PC-3 (cell line): ENCODE data around the gene PCDHA12. TPM values are rescaled to one million over a fixed set of nuclear protein-coding genes. Genes with fewer than 3 reads are reported as not detected.
"Not testable (repeated sequence)": the region's sequence is repeated elsewhere in the genome, so short reads cannot be mapped to it uniquely, and the experiment has no call there.

ENCODE experiments used
- ATAC-seq: fragments of 200-7000 bp; cut with Tn5 transposase; 2 replicates; pipeline ENCODE4 v1.9.1; 2020; ENCODE audit warnings: mild to moderate bottlenecking, moderate library complexity
- BruUV-seq: library from RNA; stranded (reverse); fragments of 400-500 nt; replicated peaks from 2 replicates; lab custom pipeline; 2021; lab: Mats Ljungman, UMichigan
- CTCF ChIA-PET: fragments of 300-600 bp; sonication (Branson Sonifier 250); formaldehyde crosslinking; loops from one replicate; lab custom pipeline; 2022; ENCODE audit warnings: antibody characterized with exemption; lab: Charles Lee
- POLR2A ChIA-PET: fragments of 300-600 bp; sonication (Branson Sonifier 250); formaldehyde crosslinking; loops from one replicate; lab custom pipeline; 2022; ENCODE audit warnings: antibody characterized with exemption; ENCODE audit not compliant: unreplicated experiment; lab: Charles Lee
- DNase-seq: peaks from one replicate; pipeline ENCODE4 v3.0.0-alpha.2; 2015
- H2AFZ ChIP-seq: fragments of 300-600 bp; sonication (generic); 2 replicates; pipeline ENCODE4 v1.6.0; 2016; ENCODE audit warnings: antibody characterized with exemption, low read length
- H3F3A ChIP-seq: fragments of 300-600 bp; sonication (generic); one replicate; pipeline ENCODE4 v1.6.0; 2017; ENCODE audit warnings: antibody characterized with exemption, low read length, control low read depth, mild to moderate bottlenecking; ENCODE audit not compliant: unreplicated experiment
- H3K27ac ChIP-seq: fragments of 300-600 bp; sonication (generic); 2 replicates; pipeline ENCODE4 v1.5.1; 2016; ENCODE audit warnings: mild to moderate bottlenecking, low read length
- H3K27me3 ChIP-seq: fragments of 300-600 bp; sonication (generic); 2 replicates; pipeline ENCODE4 v1.6.1; 2016; ENCODE audit warnings: low read length, mixed read lengths
- H3K36me3 ChIP-seq: fragments of 300-600 bp; sonication (generic); 2 replicates; pipeline ENCODE4 v1.6.1; 2016; ENCODE audit warnings: low read depth, mixed run types, low read length, mixed read lengths
- H3K4me1 ChIP-seq: fragments of 300-600 bp; sonication (generic); 2 replicates; pipeline ENCODE4 v1.5.1; 2016; ENCODE audit warnings: low read length; ENCODE audit not compliant: insufficient read depth
- H3K4me2 ChIP-seq: fragments of 300-600 bp; sonication (generic); 2 replicates; pipeline ENCODE4 v1.6.0; 2016; ENCODE audit warnings: low read length
- H3K4me3 ChIP-seq: fragments of 300-600 bp; sonication (generic); 2 replicates; pipeline ENCODE4 v1.5.1; 2016; ENCODE audit warnings: mild to moderate bottlenecking, low read length, mixed read lengths
- H3K79me2 ChIP-seq: fragments of 300-600 bp; sonication (generic); 2 replicates; pipeline ENCODE4 v1.6.1; 2017; ENCODE audit warnings: low read length, mixed read lengths
- H3K9ac ChIP-seq: fragments of 300-600 bp; sonication (generic); 2 replicates; pipeline ENCODE4 v1.6.0; 2016; ENCODE audit warnings: mild to moderate bottlenecking, low read length
- H3K9me2 ChIP-seq: fragments of 300-600 bp; sonication (generic); replicated peaks from 2 replicates; pipeline ENCODE4 v1.6.1; 2016; ENCODE audit warnings: mixed run types, low read length, mixed read lengths
- H3K9me3 ChIP-seq: fragments of 300-600 bp; sonication (generic); 2 replicates; pipeline ENCODE4 v1.6.1; 2016; ENCODE audit warnings: low read length, mixed read lengths
- H4K20me1 ChIP-seq: fragments of 300-600 bp; sonication (generic); 2 replicates; pipeline ENCODE4 v1.6.1; 2016; ENCODE audit warnings: low read length, mixed read lengths
- EZH2 ChIP-seq: fragments of 300-600 bp; sonication (generic); IDR thresholded peaks from one replicate; pipeline ENCODE4 v1.6.1; 2017; ENCODE audit warnings: antibody characterized with exemption, mild to moderate bottlenecking, low read length; ENCODE audit not compliant: unreplicated experiment
- EZH2phosphoT487 ChIP-seq: fragments of 300-600 bp; sonication (generic); IDR thresholded peaks from 2 replicates; pipeline ENCODE4 v1.6.1; 2018; ENCODE audit warnings: mild to moderate bottlenecking, antibody characterized with exemption, low read length, borderline replicate concordance
- intact Hi-C: fragments of 100-400 bp; cut with micrococcal nuclease; formaldehyde crosslinking; loops from 2 replicates; pipeline ENCODE4 v1.9.0; 2023
- total RNA-seq: library from RNA; depleted of rRNA; stranded (reverse); fragments of >200 nt; gene quantifications from 2 replicates; pipeline ENCODE4 v1.2.3, GENCODE V29; 2014
- TF ChIP-seq, protein P1 (sequence below): fragments of 300-600 bp; sonication (generic); conservative IDR thresholded peaks from 2 replicates; pipeline ENCODE4 v1.5.1; 2017; ENCODE audit warnings: antibody characterized with exemption, low read depth, mild to moderate bottlenecking, low read length

Gene PCDHA12
- total RNA-seq, 1 experiment from 2014 or later = 8.2 TPM

DNA sequence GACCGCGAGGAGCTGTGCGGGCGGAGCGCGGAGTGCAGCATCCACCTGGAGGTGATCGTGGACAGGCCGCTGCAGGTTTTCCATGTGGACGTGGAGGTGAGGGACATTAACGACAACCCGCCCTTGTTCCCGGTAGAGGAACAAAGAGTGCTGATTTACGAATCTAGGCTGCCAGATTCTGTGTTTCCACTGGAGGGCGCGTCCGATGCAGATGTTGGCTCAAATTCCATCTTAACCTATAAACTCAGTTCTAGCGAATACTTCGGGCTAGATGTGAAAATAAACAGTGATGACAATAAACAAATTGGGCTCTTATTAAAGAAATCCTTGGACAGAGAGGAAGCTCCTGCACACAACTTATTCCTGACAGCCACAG, 46.8 kb upstream of the PCDHA12 start:
- Histone ChIP-seq H3F3A (no peaks in the 10 kb centered on the region), H3K9ac (no peak overlapping the region), H3K27me3 (no peaks in the 10 kb centered on the region), H3K79me2 (no peaks in the 10 kb centered on the region), H3K9me2 (no peaks in the 10 kb centered on the region), H3K4me2 (no peak overlapping the region), H3K4me1 (no peaks in the 10 kb centered on the region), H3K9me3 (no peaks in the 10 kb centered on the region), H3K4me3 (no peak overlapping the region), H3K36me3 (no peaks in the 10 kb centered on the region), H2AFZ (no peak overlapping the region), H3K27ac (no peak overlapping the region), H4K20me1 (no peaks in the 10 kb centered on the region)
- BruUV-seq = no TSS peak
- intact Hi-C loops = no loop called here
- no peak for DNase-seq
- ChIA-PET CTCF (no interaction called here), POLR2A (no interaction called here)
- ATAC-seq = no peak
- no peak for TF ChIP-seq EZH2
- TF ChIP-seq, protein P1, sequence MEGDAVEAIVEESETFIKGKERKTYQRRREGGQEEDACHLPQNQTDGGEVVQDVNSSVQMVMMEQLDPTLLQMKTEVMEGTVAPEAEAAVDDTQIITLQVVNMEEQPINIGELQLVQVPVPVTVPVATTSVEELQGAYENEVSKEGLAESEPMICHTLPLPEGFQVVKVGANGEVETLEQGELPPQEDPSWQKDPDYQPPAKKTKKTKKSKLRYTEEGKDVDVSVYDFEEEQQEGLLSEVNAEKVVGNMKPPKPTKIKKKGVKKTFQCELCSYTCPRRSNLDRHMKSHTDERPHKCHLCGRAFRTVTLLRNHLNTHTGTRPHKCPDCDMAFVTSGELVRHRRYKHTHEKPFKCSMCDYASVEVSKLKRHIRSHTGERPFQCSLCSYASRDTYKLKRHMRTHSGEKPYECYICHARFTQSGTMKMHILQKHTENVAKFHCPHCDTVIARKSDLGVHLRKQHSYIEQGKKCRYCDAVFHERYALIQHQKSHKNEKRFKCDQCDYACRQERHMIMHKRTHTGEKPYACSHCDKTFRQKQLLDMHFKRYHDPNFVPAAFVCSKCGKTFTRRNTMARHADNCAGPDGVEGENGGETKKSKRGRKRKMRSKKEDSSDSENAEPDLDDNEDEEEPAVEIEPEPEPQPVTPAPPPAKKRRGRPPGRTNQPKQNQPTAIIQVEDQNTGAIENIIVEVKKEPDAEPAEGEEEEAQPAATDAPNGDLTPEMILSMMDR = no peak
- no peak for TF ChIP-seq EZH2phosphoT487

DNA sequence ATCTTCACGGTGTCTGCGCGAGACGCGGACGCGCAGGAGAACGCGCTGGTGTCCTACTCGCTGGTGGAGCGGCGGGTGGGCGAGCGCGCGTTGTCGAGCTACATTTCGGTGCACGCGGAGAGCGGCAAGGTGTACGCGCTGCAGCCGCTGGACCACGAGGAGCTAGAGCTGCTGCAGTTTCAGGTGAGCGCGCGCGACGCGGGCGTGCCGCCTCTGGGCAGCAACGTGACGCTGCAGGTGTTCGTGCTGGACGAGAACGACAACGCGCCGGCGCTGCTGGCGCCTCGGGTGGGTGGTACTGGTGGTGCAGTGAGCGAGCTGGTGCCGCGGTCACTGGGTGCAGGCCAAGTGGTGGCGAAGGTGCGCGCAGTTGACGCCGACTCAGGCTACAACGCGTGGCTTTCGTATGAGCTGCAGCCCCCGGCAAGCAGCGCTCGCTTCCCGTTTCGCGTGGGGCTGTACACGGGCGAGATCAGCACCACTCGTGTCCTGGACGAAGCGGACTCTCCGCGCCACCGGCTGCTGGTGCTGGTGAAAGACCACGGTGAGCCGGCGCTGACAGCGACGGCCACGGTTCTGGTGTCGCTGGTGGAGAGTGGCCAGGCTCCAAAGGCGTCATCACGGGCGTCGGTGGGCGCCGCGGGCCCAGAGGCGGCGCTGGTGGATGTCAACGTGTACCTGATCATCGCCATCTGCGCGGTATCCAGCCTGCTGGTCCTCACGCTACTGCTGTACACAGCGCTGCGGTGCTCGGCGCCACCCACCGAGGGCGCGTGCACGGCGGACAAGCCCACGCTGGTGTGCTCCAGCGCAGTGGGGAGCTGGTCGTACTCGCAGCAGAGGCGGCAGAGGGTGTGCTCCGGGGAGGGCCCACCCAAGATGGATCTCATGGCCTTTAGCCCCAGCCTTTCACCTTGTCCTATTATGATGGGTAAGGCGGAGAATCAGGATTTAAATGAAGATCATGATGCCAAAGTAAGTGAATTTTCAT, 45.3 kb upstream of the PCDHA12 start:
- H3K4me3 ChIP-seq, DNase-seq, BruUV-seq, H3K9ac ChIP-seq, ATAC-seq, H3K27me3 ChIP-seq, H3K9me3 ChIP-seq, CTCF ChIA-PET, intact Hi-C loops, H2AFZ ChIP-seq, H3K36me3 ChIP-seq, H3K4me2 ChIP-seq, H3F3A ChIP-seq, H3K9me2 ChIP-seq, H4K20me1 ChIP-seq, H3K27ac ChIP-seq, H3K4me1 ChIP-seq, H3K79me2 ChIP-seq, POLR2A ChIA-PET: not testable (repeated sequence)

DNA sequence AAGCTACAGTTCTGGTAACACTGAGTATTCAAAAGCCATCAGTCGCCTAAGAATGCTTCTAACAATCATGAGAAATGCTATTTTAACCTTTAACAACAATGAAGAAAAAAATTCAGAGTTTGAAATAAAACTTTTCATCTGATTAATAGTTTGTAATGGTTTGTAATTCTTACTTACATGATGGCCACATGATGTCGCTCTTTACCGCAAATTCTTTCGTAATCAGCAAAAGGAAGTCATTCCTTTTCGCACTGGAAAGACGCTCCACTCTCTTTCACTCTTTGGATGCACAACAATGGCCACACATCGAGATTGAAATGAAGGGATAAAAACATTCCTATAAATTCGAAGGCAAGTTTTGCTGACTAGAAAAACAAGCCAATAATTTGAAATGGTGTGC, 41.1 kb upstream of the PCDHA12 start, which contains the start of gene PCDHA7:
PCDHA7 (plus strand) TSS at position 277 of the 400 bp plus-strand sequence; CDS start at position 392, 115 bp downstream.
- no peak for DNase-seq

DNA sequence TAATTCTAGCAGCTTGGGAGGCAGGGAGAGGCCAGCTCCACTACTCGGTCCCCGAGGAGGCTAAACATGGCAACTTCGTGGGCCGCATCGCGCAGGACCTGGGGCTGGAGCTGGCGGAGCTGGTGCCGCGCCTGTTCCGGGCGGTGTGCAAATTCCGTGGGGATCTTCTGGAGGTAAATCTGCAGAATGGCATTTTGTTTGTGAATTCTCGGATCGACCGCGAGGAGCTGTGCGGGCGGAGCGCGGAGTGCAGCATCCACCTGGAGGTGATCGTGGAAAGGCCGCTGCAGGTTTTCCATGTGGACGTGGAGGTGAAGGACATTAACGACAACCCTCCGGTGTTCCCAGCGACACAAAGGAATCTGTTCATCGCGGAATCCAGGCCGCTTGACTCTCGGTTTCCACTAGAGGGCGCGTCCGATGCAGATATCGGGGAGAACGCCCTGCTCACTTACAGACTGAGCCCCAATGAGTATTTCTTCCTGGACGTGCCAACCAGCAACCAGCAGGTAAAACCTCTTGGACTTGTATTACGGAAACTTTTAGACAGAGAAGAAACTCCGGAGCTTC, 40.6 kb upstream of the PCDHA12 start:
- CTCF ChIA-PET, H3K27ac ChIP-seq, POLR2A ChIA-PET, H3K9me3 ChIP-seq, H3K4me1 ChIP-seq, H3K4me2 ChIP-seq, DNase-seq, BruUV-seq, H3K27me3 ChIP-seq, H3K9ac ChIP-seq, H3K79me2 ChIP-seq, ATAC-seq, H2AFZ ChIP-seq, H3K36me3 ChIP-seq, H4K20me1 ChIP-seq, intact Hi-C loops, H3F3A ChIP-seq, H3K4me3 ChIP-seq, H3K9me2 ChIP-seq: not testable (repeated sequence)

More for the DNA sequence above, 41.1 kb upstream of the PCDHA12 start, which contains the start of gene PCDHA7:
- Histone ChIP-seq H3K9me2 (no peaks in the 10 kb centered on the region), H2AFZ (no peak within 1 kb of the TSS), H3K27ac (no peak within 1 kb of the TSS), H3F3A (no peaks in the 10 kb centered on the region), H3K4me3 (no peak within 1 kb of the TSS), H3K4me2 (no peak within 1 kb of the TSS), H3K9me3 (no peaks in the 10 kb centered on the region), H3K4me1 (no peaks in the 10 kb centered on the region), H3K9ac (no peak within 1 kb of the TSS), H3K36me3 (no peaks in the 10 kb centered on the region), H4K20me1 (no peaks in the 10 kb centered on the region), H3K27me3 (no peaks in the 10 kb centered on the region), H3K79me2 (no peaks in the 10 kb centered on the region)
- BruUV-seq = no TSS peak
- ChIA-PET POLR2A (no interaction called here), CTCF (no interaction called here)
- no peak for ATAC-seq
- TF ChIP-seq, protein P1 = no peak
- TF ChIP-seq EZH2 = no peak
- no peak for TF ChIP-seq EZH2phosphoT487
- intact Hi-C loops = no loop called here
